NCI-H1105 (cell line): ENCODE data around the gene LHX4.
"Not testable (repeated sequence)": the region's sequence is repeated elsewhere in the genome, so short reads cannot be mapped to it uniquely, and the experiment has no call there.

ENCODE experiments used
- DNase-seq: peaks from one replicate; lab custom pipeline; 2025; lab: John Stamatoyannopoulos, UW

LHX4 gene

DNA sequence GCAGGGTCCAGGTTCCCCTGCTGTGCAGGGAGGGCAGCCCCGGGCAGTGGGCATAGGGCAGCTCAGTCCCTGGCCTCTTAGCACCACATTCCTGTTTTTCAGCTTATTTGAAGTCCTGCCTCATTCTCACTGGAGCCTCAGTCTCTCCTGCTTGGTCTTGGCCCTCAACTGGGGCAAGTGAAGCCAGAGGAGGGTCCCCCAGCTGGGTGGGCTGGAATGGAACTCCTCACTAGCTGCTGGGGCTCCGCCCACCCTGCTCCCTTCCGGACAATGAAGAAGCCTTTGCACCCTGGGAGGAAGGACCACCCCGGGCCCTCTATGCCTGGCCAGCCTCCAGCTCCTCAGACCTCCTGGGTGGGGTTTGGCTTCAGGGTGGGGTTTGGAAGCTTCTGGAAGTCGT, 32.8 kb upstream of the LHX4 start:
- no peak for DNase-seq

DNA sequence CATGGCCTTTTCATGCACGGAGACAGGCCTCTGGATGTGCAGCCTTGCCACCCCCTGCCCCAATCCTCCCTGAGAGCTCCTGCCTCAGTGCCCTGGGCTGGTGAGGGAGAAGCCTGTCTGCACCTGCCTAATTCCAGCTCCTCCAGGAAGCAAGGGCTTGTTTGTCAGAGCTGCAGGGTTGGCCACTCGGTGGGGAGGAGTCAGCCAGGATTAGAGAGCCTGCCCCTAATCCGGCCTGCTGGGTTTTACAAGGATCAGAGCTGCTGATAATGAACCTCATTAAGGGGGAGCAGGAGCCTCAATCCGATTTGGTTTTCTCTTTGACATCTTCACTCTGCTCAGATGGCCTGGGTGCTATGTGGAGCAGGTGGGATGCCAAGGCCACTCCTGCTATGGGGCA, 31.9 kb upstream of the LHX4 start:
- no peak for DNase-seq

DNA sequence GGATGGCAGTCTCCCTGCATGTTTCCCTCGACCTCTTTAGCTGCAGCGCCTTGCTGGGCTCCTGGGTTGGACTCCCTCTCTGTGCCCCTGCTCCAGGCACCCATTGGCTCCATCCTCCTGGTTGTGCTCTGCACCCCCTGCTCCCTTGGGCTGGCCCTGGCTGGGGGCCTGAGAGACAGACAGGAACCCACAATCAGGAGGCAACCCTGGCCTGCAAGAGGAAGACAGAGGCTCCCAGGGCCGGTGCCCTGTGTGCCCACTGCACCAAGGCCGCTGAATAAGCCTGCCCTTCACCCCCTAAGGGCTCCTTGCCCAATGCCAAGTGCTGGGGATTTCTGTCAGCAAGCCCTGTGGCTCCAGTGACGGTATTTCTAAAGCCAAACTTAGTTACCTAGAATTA, 31.5 kb upstream of the LHX4 start:
- no peak for DNase-seq

DNA sequence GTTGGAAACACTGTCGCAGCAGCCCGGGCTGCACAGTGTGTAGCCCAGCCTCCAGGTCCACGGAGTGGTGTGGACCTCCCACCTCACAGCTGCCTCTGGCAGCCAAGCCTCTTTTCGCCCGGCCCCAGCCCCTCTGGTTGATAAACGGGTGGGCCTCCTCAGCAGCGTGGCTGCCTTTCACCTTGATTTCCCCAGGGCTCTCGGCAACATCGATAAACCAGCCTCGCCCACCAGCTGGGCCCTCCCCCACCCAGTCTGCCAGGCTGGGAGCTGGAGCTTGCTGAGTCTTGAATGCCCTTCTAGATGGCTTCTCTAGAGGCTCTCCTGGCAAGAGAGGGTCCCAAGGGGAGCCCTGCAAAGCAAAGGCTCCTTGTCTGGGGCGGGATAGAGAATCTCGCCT, 31.0 kb upstream of the LHX4 start:
- no peak for DNase-seq

DNA sequence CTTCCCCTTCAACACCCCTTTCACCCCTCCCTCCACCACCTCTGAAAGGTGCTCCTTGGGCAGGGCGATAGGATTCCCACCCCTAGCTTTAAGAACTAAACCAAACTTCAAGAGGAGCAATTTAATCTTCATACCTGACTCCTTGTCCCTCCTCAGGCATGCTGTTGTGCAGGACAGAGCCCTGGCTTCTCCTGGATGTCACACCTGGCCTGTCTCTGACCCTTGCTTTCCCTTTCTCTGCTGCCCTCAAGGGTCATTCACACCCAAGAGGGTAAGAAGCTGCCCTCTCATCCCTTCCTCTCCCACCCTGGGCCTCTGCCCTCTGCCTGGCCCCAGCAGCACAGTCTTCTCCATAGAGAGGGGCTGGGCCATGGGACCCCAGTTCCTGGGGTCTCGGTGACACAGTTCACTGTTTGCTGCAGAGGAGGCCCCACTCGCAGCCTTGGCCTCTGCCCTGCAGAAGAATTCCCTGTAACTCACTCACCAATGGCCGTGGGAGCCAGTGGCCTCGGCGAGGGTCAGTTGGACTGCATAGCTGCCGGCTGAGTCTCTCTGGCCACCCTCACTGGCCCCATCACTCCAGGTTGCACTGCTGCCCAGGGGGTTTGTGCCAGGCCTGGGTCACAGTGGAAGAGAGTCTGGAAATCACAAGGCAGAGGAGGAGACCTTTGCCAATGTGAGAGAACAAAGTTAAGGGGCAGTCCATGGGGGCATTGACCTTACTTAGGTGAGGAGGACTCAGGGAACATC, 28.4 kb upstream of the LHX4 start:
- DNase-seq: no peak

DNA sequence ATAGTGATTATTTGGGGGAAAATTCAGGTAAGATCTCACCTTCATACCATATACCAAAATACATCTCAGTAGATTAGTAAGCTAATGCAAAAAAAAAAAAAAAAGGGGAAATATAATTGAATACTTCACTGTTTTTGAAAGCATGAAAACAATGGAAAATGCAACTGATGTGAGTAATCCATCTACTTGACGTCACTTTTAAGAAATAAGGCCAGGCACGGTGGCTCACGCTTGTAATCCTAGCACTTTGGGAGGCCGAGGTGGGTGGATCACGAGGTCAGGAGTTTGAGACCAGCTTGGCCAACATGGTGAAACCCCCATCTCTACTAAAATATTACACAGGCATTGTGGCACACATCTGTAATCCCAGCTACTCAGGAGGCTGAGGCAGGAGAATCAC, 27.5 kb upstream of the LHX4 start:
- not testable (repeated sequence) for DNase-seq

DNA sequence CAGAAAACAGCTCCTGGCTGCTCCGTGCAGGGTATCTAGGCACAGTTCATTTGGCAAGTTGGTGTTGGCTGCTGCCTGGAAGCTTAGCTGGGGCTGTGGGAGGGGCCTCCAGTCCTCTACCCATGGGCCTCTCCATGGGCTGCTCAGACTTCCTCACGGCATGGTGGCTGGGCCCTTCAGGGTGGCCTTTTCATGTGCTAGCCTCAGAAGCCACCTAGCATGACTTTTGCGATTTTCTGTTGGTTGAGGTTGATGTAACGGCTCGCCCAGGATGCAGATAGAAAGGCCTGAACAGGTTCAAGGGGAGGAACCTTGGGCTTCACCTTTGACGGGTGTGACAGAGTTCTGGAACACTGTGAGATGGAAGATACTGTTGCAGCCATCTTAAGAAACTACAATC, 25.8 kb upstream of the LHX4 start:
- DNase-seq: no peak

DNA sequence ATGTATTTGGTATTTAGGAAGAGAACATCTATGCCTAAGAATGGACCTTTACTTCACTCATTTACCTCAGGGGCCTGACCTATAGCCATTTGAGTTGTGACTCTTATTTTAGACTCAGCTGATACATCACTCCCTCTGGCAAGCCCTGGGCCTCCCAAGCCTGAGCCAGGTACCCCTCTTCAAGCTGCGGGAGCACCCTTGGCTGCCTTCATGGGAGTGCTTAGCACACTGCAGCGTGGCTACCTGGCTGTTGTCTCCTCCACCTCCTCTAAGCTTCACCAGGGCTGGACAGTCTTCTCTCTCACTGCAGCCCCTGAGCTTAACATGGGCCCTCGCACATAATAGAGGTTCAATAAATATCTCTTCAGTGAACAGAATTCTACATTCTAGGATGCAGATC, 23.5 kb upstream of the LHX4 start:
- DNase-seq: no peak

DNA sequence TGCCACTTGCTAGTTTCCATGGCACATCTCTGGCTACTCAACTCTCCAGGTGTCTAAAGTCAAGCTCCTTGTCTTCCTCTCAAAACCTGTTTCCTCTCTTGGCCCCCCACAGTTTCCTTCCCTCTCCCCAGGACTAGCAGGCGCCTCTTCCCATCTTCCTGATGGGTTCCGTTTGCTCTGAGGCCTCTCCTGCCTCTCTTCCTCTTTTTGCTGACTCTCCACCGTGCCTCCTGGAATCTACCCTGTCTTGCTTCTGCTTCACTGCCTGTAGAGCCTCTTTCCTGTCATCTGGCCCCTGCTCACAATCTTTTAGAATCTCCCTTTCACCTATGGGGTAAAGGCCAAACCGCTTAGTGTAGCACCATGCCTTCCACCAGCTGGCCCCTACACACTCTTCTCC, 21.8 kb upstream of the LHX4 start:
- no peak for DNase-seq

DNA sequence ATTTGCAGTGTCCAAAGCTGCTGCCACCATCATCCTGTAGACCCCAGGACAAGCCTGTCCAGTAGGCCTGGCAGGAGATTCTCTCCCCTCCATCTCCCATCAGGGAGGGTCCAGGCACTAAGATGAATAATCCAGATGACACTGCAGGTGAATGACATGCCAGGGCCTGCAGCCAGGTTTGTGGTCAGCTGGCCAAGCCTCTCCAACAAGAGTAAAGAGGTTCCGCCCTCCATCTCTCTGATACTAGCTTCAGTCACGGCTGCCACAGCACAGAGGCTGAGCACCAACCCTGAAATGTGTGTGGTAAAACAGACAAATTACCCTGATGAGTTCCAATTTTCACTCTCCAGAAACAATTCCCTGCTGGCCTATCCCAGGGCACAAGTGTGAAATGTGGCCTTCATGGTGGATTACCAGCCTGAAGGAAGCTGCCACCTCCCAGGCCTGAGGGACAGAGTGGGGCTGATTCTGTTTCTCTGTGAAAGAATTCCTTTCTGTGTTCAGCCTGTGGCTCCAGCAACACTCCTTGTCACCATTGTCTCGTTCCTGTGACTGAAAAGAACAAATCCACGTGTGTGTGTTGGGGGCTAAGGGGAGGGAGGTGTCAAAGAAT, 19.9 kb upstream of the LHX4 start:
- DNase-seq: no peak

DNA sequence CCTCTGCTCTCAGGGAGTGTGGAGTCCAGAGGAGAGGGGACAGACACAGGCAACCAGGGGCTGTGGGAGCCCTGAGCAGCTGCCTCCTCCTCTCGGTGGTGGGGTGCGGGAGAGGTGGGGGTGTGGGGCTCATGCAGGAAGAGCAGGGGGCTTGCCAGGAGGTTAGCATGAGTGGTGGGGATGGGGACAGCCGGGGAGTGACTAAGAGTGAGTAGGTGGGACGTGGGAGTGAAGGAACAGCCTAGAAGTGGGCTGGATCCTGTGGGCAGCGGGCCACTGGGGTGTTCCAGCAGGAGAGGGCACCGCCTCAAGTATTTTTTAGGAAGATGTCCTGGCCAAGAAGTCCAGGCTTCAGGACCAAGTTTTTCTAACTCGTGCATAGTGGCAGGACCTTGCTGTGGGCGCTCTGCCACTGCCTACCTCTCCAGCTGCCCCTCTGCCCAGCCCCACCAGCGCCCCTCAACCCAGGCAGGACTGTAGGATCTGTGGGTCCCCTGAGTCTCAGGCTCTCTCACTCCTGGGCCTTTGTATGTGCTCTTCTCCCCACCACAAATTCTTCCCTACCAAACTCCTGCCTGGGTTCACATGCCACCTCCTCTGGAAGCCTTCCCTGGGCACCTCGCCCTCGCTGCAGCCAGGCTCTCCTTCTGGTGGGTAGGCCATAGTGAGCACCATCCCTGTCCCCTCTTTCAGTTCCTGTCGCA, 18.8 kb upstream of the LHX4 start:
- DNase-seq: no peak

DNA sequence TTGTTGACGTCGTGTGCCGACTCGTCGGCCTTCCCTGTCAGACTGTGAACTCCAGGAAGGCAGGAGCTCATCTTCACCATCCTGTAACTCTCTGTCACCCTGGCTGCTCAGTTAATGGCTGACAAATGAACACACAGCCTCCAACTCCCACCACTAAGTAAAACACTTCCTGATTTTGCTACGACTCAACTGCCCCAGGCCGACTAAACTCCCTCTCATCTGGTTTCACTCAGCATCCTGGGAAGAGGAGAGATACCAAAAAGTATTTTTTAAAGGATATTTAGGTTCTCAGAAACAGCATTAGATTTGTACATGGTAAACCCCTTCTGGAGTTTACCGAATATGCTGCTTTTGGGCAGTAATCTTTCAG, 18.2 kb upstream of the LHX4 start:
- DNase-seq: no peak

DNA sequence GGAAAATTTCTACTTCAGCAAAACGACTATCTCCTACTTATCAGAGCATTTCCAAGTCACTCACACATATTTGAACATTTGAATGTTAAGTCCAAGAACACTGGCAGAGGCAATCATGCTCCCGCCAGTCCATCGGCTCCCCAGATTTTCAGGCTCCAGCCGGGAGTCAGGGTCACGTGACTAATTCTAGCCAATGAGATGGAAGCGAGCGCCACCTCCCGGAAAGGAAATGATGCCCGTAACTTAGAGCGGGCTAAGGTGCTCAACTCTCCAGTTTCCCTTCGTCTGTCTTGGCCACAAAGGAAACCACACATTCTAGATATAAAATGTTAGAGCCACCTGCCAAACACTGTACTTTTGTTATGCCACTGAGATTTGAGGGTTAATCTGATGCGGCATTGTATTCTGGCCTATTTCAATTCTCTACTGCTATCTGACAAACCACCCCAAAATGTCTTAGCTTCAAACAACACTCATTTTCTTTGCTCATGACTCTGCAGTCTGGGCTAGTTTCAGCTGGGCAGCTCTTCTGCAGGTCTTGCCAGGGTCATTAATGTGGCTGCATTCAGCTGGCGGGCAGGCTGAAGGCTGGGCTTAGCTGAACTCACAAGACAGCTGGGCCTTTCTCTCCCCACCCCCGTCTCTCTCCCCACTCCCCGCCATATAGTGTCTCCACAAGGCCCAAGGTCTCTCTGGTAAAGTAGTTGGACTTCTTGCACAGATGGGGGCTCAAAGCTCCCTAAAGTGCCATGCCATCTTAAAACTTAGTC, 16.5 kb upstream of the LHX4 start:
- DNase-seq: no peak

DNA sequence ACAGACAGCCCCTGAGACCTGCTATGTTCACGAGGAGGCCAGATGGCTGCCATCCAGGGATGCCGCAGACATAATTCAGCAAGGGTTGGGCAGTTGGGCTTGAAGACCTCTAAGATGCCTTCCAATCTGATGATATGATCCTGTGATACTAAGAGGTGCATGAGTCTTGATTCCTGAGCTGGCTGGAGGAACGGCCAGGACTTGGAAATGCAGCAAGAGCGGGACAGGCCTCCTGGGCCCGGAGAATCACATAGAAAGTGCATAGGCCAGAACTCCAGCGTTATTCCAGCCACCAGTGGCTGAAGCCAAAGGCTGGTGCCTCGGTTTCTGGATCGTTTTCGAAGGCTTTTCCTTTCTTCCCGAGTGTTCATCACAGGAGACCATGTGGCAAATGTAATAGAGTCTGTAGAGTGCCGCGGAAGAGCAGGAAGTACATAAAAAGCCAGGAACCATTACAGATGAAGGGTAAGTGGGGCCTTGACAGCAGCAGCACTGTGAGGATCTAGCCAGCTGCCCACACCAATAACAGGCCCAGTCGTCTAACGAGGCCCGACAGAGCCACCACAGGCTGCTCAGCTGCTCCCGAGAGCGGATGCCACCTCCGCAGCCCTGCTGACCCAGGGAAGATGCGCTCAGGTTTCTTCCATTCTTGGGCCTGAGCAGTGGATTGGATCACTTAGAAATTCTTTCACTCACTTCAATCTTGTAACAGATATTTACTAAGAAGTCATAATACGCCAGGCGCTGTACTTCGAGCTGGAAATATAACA, 14.0 kb upstream of the LHX4 start:
- no peak for DNase-seq

DNA sequence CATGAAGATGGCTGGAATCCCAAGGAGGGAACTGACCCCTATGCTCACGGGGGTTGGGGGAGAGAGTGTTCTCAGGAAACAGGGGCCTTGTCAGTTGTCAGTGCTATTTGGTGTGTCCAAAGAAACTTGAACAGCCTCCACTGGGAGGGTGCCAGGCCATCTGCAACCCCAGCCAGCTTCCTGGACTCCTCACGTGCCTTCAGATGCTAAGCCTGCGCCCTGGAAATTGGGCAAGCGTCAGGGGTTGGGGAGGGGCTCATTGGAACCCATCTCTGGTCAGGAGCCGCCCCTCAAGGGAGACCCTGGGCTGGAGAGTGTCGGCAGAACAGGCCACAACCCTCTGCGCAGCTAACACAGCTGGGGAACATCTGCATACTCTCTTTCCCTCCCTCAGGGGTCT, 13.1 kb upstream of the LHX4 start:
- DNase-seq: no peak

DNA sequence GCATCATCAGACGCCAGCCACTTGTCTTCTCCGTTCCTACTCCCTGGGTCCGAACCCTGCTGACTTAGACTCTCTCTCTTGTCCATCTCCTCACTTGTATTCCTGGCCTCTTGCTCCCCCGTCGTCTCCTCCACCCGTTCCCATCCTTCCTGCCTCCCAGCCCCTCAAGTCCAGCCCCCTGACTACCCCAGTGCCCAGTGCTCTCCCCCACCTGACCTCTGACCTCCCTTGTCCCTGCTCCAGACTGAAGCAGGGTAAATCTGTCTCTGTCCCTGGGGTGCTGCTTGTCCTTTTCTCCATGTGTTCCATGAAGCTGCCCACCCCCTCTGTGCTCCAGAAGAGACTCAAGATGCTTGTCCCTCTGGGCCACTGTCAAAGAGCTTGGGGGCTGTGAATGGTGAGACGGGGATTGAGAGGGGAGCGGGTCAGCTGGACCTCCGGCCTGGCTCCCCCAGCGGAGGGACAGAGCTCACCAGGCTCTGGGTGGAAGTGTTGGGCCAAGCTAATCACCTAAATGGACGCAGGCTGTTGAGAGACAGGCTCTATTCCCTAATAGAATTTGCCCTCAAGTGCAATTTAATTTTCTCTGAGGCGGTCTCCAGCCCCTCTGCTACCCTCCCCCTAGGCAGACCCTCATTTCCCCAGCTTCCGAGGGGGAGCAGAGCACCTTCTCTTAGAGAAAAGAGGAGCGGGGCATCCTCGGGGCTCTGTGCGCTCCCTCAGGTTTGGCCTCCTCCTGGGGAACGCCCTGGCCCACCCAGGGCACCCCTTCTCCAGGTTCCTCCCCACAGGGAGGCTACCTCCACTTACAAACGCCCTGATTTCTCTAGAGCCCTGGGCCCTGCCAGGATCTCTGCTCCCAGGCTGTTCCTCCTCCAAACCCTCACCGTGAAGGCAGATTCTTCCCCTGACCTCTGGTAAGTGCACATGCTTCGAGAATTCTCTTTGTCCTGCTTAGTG, 11.0 kb upstream of the LHX4 start:
- DNase-seq: no peak

DNA sequence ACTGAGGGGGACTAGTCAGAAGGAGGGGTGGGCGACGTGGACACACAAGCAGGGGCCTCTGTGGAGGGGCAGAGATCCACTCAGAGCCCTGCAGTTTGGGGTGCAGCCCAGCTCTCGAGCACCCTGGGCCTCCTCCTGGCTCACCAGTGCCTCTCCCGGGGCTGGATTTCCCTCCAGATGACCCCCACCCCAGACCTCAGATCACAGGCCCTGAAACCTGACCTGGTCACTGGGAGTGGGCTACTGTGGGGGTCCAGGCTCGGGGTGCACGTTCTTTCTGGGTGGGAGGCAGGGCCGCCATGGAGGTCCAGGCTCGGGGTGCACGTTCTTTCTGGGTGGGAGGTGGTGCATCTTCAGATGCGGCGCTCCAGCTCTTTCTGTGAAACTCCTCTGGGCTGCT, 10.3 kb upstream of the LHX4 start:
- DNase-seq: no peak

DNA sequence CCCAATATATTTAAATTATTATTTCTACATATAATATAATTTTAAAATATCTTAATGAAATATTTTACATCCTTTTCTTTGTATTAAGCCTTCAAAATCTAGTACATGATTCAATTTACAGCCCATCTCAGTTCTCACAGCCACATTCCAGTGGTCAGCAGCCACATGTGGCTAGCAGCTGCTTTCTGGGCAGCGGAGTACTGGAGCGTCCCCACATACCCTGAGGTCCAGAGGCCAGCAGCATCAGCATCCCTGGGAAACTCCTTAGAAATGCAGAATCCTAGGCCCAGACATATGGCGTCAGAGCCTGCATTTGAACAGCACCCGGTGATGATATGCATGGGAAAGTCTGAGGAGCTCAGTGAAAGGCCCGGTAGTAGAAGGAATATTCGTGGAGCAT, 8.6 kb upstream of the LHX4 start:
- no peak for DNase-seq

DNA sequence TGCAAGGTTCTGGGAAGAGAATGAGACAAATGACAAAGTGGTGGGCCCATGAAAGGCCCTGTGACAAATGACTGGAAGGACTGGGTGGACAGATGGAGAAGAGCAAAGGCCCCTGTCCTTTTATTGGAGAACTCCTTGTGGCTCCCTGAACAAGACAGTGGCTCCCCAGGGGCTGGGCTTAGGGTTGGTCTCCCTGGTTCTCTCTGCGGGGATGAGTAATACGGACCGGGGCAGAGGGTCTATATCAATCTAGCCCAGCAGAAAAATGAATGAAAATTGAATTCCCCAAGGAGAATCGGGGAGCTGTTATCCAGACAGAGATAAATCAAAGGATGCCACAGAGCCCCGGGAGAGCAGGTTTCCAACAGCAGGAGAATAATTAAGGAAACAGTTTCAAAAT, 5.2 kb upstream of the LHX4 start:
- DNase-seq: no peak

DNA sequence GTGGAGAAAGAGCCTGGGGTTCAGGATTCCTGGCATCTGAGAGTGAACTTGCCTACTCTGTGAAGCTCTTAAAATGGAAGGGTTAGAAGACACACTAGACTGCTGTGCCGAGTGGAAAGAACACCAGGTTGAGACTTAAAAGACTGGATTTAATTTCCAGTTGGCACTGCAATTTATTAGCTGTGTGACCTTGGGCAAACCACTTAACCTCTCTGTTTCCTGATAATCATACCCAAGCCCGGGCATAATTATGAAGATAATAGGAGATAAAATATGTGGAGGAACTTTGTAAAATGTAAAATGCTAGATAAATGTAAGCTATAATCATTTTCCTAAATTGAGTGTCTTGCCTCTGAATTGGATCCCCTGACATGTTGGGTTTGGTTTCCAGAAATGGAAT, 4.7 kb upstream of the LHX4 start:
- DNase-seq: no peak
